ENCODE measurements around the gene U2AF2.

The U2AF2 gene

GRCh38 chr19:55635334-55635717, 19.5 kb upstream of the U2AF2 start:
- TF ChIP-seq CTCF (IDR thresholded peaks at IDR 0.05): no peak
- peak overlapping the region; percentile 100 for H3K27ac ChIP-seq

GRCh38 chr19:55635856-55636440, 18.9 kb upstream of the U2AF2 start:
- peak overlapping the region; percentile 100 for H3K4me3 ChIP-seq (ENCODE audit: low read depth, low read length)
- no peaks in the 10 kb centered on the region for H3K27me3 ChIP-seq (ENCODE audit: control insufficient read depth, insufficient read depth, low read length)
- peak overlapping the region; percentile 89 for H3K4me2 ChIP-seq (ENCODE audit: low read length)
- peak overlapping the region; percentile 100 for H3K9ac ChIP-seq
- H3K36me3 ChIP-seq (ENCODE audit: control insufficient read depth, insufficient read depth, low read length): no peaks in the 10 kb centered on the region
- peaks cover 32% of the 10 kb centered on the region for H3K79me2 ChIP-seq
- no peaks in the 10 kb centered on the region for H3K9me3 ChIP-seq (ENCODE audit: control insufficient read depth, low read length)
- no peak for TF ChIP-seq CTCF (IDR thresholded peaks at IDR 0.05)
- H2AFZ ChIP-seq: no peak overlapping the region
- H3K4me1 ChIP-seq: peaks cover 38% of the 10 kb centered on the region
- peak overlapping the region; percentile 100 for H3K27ac ChIP-seq

More at GRCh38 chr19:55635334-55635717, 19.5 kb upstream of the U2AF2 start:
- Histone ChIP-seq H3K36me3 (ENCODE audit: control insufficient read depth, insufficient read depth, low read length) (no peaks in the 10 kb centered on the region), H3K79me2 (peaks cover 32% of the 10 kb centered on the region), H3K9me3 (ENCODE audit: control insufficient read depth, low read length) (no peaks in the 10 kb centered on the region), H3K4me3 (ENCODE audit: low read depth, low read length) (peak overlapping the region; percentile 100), H3K27me3 (ENCODE audit: control insufficient read depth, insufficient read depth, low read length) (no peaks in the 10 kb centered on the region), H2AFZ (peak overlapping the region; percentile 88), H3K4me2 (ENCODE audit: low read length) (peak overlapping the region; percentile 89), H3K4me1 (peaks cover 34% of the 10 kb centered on the region), H3K9ac (peak overlapping the region; percentile 100)

GRCh38 chr19:55636723-55637122, 18.1 kb upstream of the U2AF2 start:
- peak overlapping the region; percentile 100 for H3K4me3 ChIP-seq (ENCODE audit: low read depth, low read length)
- H3K9ac ChIP-seq: no peak overlapping the region
- peaks cover 34% of the 10 kb centered on the region for H3K4me1 ChIP-seq
- H3K27ac ChIP-seq: peak overlapping the region; percentile 100
- H2AFZ ChIP-seq: no peak overlapping the region
- no peaks in the 10 kb centered on the region for H3K36me3 ChIP-seq (ENCODE audit: control insufficient read depth, insufficient read depth, low read length)
- H3K79me2 ChIP-seq: peaks cover 32% of the 10 kb centered on the region
- no peaks in the 10 kb centered on the region for H3K9me3 ChIP-seq (ENCODE audit: control insufficient read depth, low read length)
- no peak for TF ChIP-seq CTCF (IDR thresholded peaks at IDR 0.05)
- H3K27me3 ChIP-seq (ENCODE audit: control insufficient read depth, insufficient read depth, low read length): no peaks in the 10 kb centered on the region
- H3K4me2 ChIP-seq (ENCODE audit: low read length): peak overlapping the region; percentile 89

GRCh38 chr19:55637534-55637933, 17.3 kb upstream of the U2AF2 start:
- peaks cover 32% of the 10 kb centered on the region for H3K79me2 ChIP-seq
- no peak overlapping the region for H3K4me3 ChIP-seq (ENCODE audit: low read depth, low read length)
- H3K9ac ChIP-seq: no peak overlapping the region
- TF ChIP-seq CTCF (IDR thresholded peaks at IDR 0.05): no peak
- no peaks in the 10 kb centered on the region for H3K36me3 ChIP-seq (ENCODE audit: control insufficient read depth, insufficient read depth, low read length)
- H3K4me2 ChIP-seq (ENCODE audit: low read length): peak overlapping the region; percentile 32
- no peak overlapping the region for H2AFZ ChIP-seq
- H3K27ac ChIP-seq: no peak overlapping the region
- H3K27me3 ChIP-seq (ENCODE audit: control insufficient read depth, insufficient read depth, low read length): no peaks in the 10 kb centered on the region
- no peaks in the 10 kb centered on the region for H3K9me3 ChIP-seq (ENCODE audit: control insufficient read depth, low read length)
- H3K4me1 ChIP-seq: peaks cover 34% of the 10 kb centered on the region

GRCh38 chr19:55638864-55639359, 15.9 kb upstream of the U2AF2 start:
- H3K4me2 ChIP-seq (ENCODE audit: low read length): no peak overlapping the region
- no peak overlapping the region for H3K9ac ChIP-seq
- H3K9me3 ChIP-seq (ENCODE audit: control insufficient read depth, low read length): no peaks in the 10 kb centered on the region
- no peak overlapping the region for H2AFZ ChIP-seq
- no peaks in the 10 kb centered on the region for H3K36me3 ChIP-seq (ENCODE audit: control insufficient read depth, insufficient read depth, low read length)
- peak overlapping the region; percentile 99 for H3K27ac ChIP-seq
- no peaks in the 10 kb centered on the region for H3K27me3 ChIP-seq (ENCODE audit: control insufficient read depth, insufficient read depth, low read length)
- TF ChIP-seq CTCF (IDR thresholded peaks at IDR 0.05): peak; percentile 26
- H3K4me3 ChIP-seq (ENCODE audit: low read depth, low read length): no peak overlapping the region
- H3K4me1 ChIP-seq: peaks cover 37% of the 10 kb centered on the region
- H3K79me2 ChIP-seq: peaks cover 32% of the 10 kb centered on the region
